NCI-H524 treated with DMSO at 0.1 percent for 48 hours (cell line): ENCODE data around the gene TAS1R1.
A peak's percentile ranks its signal among the peaks of the same experiment; 100 is the strongest.

ENCODE experiments used
- DNase-seq: peaks from one replicate; lab custom pipeline; 2025; lab: John Stamatoyannopoulos, UW

The TAS1R1 gene

GRCh38 chr1:6612641-6613360 is 57.7 kb downstream of the TAS1R1 start:
- DNase-seq, result no peak

DNA sequence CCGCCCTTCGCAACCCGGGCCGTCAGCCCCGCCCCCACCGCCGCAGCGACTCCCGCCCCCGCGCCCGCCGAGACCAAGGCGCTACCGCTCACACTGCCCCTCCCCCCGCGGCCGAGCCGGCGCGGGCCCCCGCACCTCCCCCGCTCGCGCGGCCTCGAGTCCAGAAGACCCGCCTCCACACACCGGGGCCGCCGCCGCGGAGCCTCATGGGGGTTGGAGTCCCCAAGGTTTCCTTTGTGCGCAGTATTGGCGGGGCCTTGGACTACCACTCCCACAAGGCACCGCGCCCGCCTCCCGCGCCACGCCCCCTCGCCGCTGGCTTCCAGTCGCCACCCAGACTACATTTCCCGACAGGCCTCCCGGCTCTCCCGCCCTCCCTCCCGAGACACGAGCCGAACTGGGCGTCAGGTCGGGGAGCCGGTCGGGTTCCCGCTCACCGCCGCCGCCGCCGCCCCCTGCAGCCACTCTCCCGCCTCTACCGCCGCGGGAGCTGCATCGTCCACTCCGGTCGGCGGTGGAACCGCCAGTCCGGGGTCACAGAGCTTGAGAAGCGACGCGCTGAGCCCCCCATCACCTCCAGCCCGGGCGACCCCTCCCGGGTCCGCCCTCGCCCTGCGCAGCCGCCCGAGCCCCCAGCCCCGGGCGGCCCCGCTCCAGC is 58.4 kb downstream of the TAS1R1 start, which contains the start of gene PHF13:
TSS of gene PHF13 (plus strand) at position 371 of the 658 bp plus-strand sequence. CDS start 336 bp downstream, outside the sequence.
- peak; percentile 90 for DNase-seq

DNA sequence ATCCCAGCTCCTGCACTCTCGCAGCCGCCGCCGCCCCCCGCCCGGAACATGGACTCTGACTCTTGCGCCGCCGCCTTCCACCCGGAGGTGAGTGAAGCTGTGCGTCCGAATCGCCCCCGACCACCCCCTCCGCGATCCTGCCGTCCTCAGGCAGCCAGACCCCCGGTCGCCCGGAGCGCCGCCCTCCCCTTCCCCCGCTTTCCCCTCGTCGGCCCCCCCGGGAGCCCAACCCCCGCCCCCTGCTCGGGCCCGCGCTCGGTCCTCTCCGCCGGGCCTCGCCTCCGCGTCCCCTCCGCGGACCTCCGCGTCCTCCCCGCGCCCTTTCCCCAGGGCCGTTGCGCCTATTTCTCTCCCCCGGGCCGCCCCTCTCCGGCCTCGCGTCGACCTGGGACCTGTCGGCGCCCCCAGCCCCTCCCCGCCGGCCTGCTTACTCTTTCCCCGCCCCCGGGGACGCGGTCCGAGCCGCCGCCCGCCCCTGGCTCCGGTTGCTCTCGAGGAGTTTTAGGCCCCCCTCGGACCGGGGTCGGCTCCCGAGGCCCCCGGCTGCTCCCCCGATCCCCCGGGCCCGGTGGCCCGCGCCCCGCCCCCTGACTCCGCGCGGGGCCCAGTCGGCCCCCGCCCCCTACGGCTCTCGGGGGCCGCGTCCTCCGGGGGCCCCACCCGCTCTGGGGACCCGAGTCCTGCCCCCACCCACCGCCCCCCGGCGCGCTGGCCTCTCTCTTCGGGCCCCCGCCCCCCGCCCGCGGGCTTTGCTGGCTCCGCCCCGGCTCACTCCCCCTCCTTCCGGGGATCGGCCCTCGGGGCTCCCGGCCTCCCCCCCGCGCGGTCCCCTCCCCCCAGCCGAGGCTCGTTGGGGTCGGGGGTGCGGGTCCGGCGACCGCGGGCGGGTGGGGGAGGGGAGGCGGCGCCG is 59.2 kb downstream of the TAS1R1 start:
- no peak for DNase-seq

DNA sequence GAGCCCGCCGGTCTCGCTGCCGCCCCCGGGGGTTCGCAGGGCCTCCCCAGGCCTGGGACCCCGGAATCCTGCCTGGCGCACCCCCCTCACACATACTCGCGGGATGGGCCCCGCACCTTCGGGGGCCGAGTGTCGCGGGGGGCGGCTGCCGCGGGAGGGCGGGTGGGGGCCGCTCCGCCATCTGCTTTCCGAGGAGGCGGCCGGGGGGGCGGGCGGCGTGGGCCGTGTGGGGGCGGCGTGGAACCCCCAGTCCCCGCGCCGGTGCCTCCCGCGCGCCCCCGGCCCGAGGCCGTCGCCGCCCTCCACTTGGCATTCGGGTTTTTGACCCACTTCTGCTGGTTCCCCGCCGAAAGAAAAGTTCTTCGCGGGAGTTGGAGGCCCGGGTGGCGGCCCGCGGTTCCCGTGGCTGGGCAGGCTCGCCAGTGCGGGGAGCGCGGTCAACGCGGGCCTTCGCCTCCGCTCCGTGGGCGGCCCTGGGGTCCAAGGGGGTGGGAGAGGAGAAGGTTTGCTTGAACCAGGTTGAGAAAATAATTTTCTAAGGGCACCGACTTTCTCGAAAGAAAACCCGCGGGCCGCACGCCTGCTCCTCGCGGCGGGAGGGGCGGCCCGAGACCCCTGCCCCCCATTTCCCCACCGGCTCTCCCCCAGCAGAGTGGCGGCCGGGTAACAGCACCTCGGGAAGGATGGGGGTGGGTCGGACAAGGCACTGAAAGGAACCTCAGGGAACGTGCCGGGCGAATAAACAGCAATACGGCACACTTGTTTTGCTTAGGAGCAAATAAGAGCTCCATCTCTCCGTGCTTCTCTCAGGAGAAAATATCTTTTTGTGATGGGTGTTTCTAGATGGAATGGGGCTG is 60.0 kb downstream of the TAS1R1 start:
- no peak for DNase-seq

DNA sequence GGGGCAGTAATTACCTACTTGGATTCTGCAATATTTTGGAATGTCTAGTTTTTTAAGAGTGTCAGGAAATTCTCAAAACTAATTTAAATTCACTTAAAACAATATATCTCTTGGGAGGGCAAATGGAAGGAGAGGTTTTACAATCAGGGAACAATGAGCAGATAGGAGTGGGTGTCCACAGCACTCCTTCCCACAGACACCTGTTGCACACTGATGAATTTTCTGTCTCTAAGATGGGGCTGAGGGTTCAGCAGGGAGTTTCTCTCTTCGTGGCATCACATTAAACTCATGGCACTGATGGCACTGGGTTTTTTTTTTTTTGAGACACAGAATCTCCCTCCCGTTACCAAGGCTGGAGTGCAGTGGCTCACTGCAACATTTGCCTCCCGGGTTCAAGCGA is 63.9 kb downstream of the TAS1R1 start:
- DNase-seq, result no peak

DNA sequence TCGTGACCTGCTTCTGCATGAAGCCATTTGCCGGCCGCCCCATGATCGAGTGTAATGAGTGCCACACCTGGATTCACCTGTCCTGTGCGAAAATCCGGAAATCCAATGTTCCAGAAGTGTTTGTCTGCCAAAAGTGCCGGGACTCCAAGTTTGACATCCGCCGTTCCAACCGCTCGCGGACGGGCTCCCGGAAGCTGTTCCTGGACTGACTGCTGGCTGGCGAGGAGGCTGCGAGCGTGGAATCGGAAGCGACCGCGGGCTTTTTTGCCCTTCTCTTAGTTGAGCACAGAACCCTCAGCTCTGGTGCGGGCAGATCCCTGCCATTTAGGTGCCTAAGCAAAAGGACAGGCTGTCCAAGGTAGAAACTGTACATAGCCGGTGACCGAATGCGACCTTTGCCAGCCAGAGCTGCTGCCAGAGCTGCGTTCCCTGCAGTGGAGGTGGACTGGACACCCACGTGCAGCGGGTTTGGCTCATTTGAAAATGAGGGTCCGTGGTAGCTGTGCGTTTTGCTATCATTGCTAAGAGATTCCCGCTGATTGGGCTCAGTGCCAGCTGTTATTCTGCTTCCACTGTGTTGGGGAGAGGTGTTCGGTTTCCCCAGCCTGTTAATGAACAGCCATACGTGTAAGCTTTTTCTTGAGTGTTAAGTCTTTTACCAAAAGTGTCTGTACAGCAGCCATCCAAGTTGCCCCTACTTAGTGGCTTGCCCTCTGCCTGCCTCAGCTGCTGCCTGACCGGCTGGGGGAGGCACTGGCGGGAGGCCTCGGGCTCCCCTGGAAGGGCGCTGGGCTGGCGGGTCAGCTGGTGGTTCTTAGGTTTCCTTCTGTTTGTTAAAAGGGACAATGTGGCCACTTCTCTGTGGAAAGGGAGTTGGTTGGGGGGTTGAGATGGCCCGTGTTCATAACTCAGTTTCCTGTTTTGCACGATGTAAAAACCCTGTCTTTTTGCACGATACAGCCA is 66.6 kb downstream of the TAS1R1 start:
- no peak for DNase-seq

GRCh38 chr1:6622396-6623152 is 67.5 kb downstream of the TAS1R1 start:
- DNase-seq, result no peak

- DNase-seq, result no peak
Measured at GRCh38 chr1:6623269-6623965, 68.3 kb downstream of the TAS1R1 start.

- no peak for DNase-seq
Measured at GRCh38 chr1:6624710-6625583, 69.8 kb downstream of the TAS1R1 start, which contains the start of gene THAP3. Gene THAP3, plus strand, starts transcription at chr1:6624868. Its CDS starts 351 bp downstream, at chr1:6625219.

DNA sequence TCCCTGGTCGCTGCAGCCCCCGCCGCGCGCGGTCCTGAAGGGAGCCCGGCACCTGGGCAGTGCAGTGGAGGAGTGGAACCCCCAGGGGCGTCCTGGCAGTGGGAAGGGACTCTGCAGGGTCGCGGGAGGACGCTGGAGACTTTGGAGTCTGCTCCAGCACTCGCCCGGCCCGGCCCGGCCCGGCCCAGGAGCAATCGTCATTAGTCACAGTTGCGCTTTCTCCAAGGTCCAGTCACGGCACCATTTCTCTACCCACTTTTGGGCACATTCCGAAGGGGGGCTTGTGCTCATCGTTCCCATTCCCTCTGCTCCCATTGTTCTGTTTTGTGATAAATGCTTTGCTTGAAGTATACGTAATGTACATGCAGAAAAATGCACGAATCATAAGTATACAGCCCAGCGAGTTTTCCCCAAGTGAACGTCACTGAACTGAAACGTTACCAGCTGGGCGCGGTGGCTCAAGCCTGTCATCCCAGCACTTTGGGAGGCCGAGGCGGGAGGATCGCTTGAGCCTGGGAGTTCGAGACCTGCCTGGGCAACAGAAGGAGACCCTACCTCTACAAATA is 70.6 kb downstream of the TAS1R1 start:
- DNase-seq, result no peak

GRCh38 chr1:6627031-6627430 is 71.9 kb downstream of the TAS1R1 start:
- no peak for DNase-seq

DNA sequence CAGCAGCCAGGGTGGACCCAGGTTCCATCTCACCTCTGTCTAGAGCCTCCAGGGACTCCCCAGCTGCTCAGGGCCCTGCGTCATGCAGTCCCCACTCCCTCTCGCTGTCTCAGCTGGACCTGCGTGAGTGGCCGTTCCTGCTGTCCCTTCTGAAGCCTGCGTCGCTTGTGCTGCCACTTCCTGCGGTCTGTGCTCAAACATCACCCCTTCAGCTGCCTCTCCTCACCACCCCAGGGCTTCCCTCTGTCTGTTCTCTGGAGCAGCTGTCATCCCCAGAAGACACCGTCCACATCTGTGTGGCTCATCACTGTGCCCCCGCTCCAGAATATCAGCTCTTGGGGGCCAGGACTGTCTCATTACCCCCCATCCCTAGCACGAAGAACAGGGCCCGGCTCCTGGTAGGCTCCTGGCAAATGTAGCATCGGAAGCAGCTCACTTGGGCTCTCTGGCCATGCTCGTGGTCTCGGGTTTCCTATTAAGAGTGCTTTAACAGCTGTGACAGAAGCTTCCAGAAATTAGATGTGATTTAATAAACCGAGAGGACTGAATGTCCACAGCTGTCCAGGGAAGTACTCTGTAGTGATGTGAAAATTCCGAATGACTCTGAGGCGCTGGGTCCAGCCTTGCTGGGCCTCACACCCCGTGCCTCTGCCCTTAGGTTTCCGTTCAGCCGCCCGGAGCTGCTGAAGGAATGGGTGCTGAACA is 72.9 kb downstream of the TAS1R1 start:
- no peak for DNase-seq

DNA sequence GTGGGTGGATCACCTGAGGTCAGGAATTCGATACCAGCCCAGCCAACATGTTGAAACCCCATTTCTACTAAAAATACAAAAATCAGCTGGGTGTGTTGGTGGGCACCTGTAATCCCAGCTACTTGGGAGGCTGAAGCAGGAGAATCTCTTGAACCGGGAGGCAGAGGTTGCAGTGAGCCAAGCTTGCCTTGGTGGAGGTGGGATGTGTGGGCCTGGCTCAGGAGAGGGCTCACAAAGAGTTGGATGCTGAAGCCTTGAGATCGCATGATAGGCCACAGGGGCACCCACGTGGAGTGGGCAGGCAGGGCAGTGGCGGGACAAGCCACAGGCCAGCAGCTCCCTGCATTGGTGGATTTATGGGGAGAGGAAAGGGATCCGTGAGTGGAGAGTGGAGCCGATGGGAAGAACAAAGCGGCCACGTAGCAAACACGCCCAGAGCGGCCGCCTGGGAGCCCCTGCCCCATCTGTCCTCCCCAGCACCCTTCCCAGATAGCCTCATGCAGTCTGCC is 73.9 kb downstream of the TAS1R1 start:
- DNase-seq, result no peak
